HL-60 (cell line): ENCODE data around the gene STARD3.

Experiments used
- POLR2AphosphoS5 ChIP-seq: IDR thresholded peaks from 2 replicates; pipeline ENCODE4 v1.6.1; 2012; ENCODE audit warnings: low read depth
- SPI1 ChIP-seq: IDR thresholded peaks from 2 replicates; pipeline ENCODE4 v1.6.1; 2012; ENCODE audit warnings: low read depth, mild to moderate bottlenecking, borderline replicate concordance
- TF ChIP-seq, protein P1 (sequence below): IDR thresholded peaks from one replicate; pipeline ENCODE4 v1.5.1; 2011; ENCODE audit warnings: low read length, control low read depth, inconsistent platforms; ENCODE audit not compliant: insufficient read depth

- TF ChIP-seq, protein P1, sequence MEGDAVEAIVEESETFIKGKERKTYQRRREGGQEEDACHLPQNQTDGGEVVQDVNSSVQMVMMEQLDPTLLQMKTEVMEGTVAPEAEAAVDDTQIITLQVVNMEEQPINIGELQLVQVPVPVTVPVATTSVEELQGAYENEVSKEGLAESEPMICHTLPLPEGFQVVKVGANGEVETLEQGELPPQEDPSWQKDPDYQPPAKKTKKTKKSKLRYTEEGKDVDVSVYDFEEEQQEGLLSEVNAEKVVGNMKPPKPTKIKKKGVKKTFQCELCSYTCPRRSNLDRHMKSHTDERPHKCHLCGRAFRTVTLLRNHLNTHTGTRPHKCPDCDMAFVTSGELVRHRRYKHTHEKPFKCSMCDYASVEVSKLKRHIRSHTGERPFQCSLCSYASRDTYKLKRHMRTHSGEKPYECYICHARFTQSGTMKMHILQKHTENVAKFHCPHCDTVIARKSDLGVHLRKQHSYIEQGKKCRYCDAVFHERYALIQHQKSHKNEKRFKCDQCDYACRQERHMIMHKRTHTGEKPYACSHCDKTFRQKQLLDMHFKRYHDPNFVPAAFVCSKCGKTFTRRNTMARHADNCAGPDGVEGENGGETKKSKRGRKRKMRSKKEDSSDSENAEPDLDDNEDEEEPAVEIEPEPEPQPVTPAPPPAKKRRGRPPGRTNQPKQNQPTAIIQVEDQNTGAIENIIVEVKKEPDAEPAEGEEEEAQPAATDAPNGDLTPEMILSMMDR = no peak
- TF ChIP-seq POLR2AphosphoS5 (no peak), SPI1 (no peak)
Measured at GRCh38 chr17:39641097-39641496, 4.2 kb downstream of the STARD3 start.
